Hematopoietic multipotent progenitor cell treated with erythropoietin and hydrocortisone succinate and interleukin-3 and kit ligand, for 4 days (in vitro differentiated cells): ENCODE data around the gene BCL11B.

Experiments
- DNase-seq: peaks from one replicate; pipeline ENCODE4 v3.0.0-alpha.2; 2015

The BCL11B gene

DNA sequence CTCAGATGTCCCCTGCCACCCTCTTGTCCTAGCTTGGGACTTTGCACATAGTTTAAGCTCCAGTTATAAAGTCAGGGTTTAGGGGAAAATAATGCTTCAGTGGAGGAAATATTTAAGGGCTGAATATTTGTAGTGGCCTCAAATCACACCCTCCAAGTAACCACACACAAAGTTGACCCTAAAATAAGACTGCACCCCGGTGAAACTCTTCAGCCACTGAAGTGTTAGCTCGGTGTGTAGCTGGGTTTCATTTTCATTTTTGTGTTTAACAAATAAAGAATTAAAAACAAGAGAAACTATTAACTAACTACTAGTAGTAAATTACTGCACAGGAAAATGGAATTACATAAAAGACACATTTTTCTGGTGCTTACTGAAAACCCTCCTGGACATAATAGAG lies 14.8 kb upstream of the BCL11B start:
- no peak for DNase-seq

DNA sequence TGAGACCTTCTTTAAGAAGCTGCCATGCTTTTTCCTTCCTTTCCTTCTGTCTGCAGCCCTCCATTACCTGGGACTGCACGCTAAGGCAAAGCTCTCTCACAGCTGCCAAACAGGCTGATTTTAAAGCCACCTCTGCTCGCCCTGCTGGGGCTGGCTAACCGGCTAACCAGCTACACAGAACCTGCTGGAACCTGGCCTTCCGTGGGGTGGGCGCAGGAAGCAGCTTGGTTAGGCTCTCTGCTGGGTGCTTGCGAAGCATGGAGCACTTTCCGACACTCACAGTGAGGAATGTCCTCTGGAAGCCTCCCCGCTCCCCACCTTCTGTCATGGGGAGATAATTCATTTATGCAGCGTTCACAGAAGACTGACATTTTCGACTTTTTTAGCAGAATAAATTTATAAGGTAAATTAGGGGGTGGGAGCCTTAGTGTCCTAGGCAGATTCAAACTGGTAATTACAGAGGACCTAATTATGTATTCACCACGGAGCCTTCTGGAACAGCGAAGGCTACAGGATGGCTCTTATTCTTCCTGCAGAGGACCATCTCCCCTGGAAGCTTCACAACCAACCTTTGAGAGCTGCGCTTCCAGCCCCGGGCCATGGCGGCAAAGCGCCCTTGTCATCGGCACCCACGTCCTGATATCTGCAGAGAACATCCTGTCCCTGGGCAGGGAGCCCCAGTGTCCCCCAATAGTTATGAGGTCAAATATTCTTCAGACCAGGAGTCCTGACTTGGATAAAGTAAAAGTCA lies 12.4 kb upstream of the BCL11B start:
- DNase-seq, result no peak

GRCh38 chr14:99282261-99283050 lies 10.5 kb upstream of the BCL11B start:
- DNase-seq, result no peak

DNA sequence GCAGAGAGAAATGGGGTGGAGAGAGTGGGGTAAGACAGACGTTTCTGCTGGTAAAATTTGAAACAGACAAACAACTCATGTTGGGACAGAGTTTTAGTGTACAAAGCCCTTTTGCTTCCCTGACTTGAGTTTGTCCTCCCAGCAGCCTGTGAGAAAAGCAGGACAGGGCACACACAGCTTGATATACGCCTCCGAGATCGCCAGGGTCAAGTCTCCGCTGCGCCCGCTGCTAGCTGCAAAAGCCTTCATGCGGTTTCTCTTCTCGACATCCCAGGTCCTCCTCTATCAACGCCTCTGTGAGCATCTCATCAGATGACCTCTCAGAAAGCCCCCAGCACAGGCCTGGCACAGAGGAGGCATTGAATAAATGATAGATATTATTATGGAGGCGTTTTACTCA lies 9.4 kb upstream of the BCL11B start:
- DNase-seq, result no peak

DNA sequence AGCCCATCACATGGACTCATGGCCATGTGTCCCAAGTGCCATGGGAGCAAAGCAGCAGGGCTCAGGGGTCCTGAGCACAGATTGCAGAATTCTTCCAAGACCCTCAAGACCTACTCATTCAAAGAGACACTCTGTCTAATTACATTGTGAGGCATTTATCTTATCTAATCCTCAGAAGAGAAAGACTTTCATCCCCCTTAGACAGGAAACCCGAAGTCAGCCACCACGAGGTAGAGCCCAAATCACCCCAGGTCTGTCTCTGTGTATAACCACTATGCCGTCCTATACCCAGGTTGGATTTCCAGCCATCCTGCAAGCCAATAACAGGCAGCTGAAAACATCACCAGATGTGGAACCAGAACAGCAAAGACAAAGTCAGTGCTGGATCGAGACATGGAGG lies 8.9 kb upstream of the BCL11B start:
- no peak for DNase-seq

GRCh38 chr14:99280066-99280731 lies 8.2 kb upstream of the BCL11B start:
- DNase-seq, result no peak

DNA sequence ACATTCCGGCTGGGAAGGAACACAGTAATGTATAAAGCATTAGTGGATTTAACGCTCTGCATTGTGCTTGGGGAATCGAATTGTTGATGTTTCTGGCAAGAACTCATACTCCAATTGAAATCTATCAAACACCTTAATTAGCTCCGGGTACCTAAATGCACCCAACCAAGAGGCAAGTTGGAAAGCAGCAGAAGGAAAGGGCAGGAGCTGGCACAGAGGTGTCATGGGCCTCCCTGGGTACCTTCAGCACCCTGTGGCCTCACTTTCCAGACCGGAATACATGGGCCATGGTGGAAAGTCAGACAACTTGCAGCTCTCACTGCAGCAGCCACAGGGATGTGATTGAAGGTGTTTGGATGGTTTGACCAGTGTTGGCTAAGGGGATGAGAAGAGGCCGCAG lies 6.8 kb upstream of the BCL11B start:
- no peak for DNase-seq

DNA sequence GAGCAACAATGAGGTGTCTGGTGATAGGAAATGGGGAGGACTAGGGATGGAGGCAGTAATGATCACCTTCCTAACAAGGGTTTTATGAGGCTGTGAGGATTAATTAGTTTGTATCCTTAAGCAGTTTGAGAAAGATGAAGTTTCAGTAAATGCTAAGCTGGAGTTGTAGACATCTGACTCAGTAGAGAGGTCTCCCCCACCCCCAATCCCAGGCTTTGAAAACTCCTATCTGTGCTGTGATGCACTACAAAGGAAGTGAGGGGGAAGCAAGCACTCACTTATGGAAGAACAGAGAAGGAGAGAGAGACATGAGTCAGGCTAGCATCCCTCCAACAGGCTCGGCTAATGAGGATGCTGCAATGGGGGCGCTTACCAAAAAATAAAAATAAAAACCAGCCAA lies 5.5 kb upstream of the BCL11B start:
- no peak for DNase-seq

GRCh38 chr14:99276482-99276881 lies 4.5 kb upstream of the BCL11B start:
- DNase-seq, result no peak

DNA sequence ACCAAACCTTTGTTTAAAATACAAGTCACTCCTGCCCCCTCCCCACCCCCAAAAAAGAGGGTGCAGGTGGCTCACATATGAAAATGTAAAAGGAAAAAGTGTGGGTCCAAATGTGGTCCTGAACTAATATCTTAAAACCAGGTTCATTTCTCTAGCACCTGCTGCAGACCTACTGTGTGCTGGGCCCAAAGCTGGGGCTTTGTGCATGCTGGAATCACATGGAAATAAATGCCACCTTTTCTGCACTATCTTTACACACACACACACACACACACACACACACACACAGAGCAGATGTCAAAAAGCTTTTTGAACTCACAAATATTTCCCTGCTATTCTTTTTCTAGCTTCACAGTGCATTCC lies 3.2 kb upstream of the BCL11B start:
- no peak for DNase-seq

- DNase-seq, result peak; percentile 69
These were observed 2.6 kb upstream of the BCL11B start for GRCh38 chr14:99274346-99275221.

DNA sequence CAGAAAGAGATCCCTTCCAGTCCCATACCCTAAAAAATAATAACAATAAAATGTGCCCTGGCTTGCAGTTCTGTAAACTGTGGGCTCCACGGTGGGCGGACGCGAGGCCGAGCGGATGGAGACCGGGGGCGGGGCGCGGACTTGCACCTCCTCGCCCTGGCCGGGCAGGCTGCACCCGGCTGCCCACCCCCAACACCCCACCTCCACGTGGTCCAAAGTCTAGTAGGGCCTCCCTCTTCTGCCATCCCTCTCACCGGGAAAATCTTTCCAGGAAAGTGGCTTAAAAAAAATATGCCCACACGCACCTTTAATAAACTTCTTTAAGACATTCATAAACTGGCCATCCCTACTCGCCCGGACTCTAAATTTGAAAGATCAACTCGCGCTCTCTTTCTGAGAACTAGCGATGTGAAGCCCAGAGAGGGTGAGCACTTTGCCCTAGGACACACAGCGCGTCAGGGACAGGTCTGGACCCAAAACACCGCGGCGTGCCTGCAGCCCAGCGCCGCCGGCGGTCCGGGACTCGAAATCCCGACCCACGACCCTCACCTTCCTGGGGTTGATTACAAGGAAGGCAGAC lies 1.9 kb upstream of the BCL11B start:
- DNase-seq, result no peak

DNA sequence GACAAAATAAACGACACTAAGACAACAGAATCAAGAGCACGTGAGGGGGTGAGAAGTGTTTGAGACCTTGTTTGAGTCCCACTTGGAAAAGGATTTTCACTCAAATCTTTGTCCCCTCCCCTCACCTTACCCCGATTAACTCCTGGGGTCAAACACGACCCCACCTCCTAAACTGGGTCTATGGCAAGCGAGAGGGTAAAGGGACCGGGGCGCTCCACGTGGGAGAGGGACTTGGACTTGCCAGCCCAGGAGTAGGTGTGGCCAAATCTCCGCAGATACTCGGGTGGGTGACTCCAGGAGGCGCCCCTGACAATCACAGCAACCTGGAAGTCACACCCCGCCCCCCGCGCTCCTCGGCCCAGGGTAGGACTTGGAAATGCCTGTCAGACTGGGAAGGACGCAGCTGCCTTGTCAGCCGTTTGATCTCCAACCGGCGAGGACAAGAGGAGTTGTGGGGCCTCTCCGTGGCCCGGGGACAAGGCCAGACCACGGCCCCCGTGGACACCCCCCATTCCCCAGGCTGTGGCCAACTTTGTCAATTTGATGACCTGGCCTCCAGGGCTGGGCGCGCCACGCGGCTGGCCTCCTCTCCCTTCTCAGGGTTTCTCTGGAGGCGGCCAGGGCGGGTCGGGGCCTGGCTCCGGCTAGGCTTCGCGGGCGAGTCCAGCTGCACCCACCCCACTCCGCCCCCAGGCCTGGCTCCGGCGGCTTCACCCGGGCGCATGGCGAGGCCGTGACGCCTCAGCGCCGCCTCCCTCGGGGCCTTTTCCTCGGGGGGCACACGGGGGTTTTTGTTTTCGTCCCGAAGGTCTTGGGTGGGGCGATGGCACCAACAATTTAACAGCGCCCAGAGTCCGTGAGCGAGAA lies 1.1 kb upstream of the BCL11B start:
- no peak for DNase-seq

DNA sequence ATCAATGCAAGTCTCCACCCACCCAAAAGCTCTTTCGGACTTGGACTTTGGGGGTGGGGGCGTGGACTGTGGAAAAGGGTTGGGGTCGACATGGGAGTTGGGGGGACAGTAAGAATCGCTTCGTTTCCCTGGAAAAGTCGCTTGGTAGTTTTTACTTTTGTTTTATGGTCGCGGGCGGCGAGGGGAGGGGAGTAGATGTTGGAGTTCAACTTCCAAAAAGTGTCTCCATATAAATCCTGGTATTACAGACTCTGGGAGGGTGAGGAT lies 568 bp upstream of the BCL11B start:
- no peak for DNase-seq

- no peak for DNase-seq
These were observed 616 bp downstream of the BCL11B start for GRCh38 chr14:99271221-99271941.

DNA sequence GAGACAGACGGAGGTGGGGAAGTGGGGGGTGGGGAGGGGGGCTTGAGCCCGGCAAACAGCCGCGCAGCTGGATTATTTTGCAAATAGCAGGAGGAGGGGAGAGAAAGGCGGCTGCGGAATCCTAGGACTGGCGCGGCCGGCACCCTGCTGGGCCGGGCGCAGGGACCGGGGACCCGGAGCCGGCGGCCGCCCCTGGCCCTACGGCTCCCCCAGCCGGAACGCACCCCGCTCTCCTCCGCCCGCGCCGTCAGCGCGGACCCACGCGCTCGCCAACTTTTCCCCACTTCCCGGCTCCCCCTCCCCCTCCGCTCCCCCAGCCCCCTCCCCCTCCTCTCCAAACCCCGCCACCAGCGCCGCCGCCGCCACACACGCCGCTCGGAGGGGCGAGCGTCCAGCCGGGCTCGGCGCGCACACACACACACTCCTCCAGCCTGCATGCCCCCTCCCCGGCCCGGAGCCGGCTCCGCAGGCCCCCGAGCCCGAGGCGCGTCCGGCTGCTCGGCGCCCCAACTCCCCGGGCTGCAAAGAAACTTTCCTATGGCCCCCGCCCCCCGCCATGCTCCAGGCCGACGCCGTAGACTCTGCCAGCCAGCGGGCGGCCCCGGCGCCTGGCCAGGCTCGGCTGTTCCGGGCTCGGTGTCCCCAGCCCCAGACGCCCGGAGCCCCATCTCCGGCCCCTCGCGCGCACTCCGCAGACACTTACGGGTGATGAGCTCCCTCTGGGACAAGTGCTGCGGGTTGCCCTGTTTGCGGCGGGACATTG lies 1.4 kb downstream of the BCL11B start:
- DNase-seq, result no peak

DNA sequence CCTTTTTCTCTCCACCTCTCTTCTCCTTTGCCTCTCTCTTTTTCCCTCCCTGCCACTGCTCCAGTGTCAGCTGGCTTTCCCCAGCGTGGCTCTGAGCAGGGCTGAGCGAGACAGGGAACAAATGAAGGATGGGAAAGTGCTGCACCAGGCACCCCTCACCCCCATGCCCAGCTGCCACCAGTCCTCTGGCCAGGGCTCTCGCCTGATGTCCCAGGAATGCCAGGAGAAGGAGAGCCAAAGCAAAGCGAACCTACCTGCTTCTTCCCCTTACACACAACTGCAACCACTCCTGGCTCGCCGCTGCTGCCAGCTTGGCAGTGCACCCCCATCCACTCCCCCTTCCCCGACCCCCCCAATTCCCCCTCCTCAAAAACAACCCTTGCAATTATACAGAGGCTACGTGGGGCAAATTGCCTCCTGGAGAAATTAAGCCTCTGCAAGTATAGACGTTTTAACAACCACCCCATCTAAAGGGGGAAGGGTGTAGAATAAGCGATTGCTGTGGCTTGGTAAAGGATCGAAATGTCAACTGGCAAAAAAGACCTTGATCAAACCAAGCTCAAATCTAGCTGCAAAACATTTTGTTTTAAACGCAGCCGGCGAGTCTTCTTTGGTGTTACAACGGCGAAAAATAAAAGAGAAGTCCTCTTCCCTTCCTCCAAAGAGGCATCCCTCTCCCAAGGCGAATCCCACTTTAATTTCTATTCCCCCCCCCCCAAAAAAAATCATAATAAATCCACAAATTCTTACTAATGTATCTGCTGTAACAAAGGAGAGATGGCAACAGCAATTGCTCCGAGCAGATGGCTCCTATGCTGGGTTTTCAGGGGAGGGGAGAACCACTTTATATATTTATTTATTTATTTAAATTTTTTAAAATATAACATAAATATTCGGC lies 2.9 kb downstream of the BCL11B start:
- DNase-seq, result no peak

DNA sequence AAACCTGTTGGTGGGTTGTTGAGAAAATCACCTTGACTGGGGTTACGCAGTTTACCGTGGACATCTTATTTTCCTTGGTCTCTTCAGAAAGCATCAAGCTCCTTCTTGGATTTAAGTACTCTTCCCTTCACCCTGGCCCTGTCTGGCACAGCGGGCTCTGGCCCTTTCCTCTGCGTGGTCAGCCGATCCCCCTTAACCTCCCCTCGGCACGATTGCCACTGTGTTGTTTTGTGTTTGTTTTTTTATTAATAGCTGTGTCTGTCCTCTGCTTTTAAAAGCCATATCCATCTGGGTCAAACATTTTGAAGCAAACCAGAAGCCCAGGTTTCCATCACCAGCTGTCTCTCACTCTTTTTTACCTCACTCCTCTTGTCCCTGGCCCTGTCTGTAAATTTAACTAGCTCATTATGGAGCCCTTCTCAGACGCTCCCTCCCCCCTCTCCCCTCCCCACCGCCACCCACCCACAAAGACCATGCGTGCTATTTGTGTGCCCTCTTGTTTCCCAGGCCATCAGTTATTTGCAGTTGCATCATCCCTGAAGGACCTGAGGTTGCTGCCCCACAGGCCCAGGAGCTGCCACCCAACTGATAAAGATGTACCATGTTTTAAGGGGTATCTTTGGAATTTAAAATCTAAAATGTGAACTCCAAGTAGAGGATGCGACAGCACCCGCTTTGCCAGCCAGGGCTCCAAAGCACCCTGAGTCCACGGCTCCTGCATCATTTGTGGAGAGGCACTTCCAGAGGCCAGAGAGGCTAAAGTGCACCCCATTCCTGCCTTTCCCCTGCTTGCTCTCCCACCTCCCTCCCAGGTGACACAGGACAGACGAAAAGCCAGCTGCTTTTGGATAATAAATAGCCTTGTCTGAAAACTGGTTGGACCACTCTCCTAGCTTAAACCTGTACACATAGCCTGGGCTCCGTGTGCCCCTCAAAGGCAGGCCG lies 3.9 kb downstream of the BCL11B start:
- no peak for DNase-seq
